ENCODE data around the gene CYTIP.

Gene CYTIP

DNA sequence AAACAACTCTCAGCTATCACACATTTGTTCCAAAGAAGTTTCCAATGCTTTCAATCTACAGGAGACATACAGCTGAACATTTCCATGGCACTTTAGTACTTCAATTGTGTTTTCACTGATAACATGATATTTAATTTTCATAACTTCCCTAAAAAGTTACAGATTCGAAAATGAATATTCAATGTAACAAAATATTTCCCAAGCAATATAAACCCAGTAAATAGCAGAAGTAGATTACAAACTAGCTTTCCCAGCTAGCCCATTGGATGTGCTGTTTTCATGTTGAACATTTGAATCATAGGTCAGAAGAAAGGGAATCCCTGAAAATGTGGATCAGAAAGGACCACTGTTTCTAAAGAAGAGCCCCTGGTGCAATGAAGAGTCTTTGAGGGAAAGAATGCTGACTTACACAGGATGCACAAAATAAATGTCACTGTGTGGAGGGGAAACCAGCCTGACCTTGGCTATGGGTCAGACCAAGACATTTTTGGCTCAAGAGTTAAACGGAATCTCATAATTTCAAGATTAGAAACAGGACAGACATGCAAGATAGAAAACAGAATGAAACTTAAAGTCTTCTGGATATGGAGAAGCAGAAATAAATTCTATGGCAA, 22.5 kb downstream of the CYTIP start:
- DNase-seq: no peak

DNA sequence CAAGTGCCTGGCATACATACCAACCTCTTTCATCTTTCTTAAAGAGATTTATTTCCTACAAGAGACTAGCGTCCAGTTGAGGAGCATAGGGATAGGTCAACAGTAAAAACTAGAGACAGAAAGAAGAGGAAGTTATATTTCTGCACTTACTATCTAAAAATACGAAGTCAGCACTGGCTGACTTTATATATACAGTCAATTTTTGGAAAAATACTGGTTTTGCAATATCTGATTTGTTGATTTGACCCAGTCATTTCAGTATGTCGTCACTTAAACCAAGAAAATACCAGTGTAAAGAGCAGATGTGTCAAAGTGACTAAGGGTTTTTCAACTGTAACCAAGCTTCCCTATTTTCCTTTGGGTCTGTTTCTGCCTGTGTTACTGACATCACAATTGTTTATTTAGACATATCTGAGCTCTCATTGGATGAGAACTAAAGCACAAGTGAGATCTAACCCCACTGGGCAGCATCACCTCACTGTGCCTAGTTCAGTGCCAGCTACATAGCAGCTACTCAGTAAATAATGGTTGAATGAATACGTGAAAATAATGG, 23.0 kb downstream of the CYTIP start:
- no peak overlapping the region for H3K27ac ChIP-seq
- H3K27me3 ChIP-seq (ENCODE audit: insufficient read depth, low read depth, severe bottlenecking): no peaks in the 10 kb centered on the region
- H3K9me3 ChIP-seq (ENCODE audit: severe bottlenecking): peaks cover 3% of the 10 kb centered on the region
- H3K36me3 ChIP-seq: no peaks in the 10 kb centered on the region
- no peak for DNase-seq
- TF ChIP-seq, protein P1, sequence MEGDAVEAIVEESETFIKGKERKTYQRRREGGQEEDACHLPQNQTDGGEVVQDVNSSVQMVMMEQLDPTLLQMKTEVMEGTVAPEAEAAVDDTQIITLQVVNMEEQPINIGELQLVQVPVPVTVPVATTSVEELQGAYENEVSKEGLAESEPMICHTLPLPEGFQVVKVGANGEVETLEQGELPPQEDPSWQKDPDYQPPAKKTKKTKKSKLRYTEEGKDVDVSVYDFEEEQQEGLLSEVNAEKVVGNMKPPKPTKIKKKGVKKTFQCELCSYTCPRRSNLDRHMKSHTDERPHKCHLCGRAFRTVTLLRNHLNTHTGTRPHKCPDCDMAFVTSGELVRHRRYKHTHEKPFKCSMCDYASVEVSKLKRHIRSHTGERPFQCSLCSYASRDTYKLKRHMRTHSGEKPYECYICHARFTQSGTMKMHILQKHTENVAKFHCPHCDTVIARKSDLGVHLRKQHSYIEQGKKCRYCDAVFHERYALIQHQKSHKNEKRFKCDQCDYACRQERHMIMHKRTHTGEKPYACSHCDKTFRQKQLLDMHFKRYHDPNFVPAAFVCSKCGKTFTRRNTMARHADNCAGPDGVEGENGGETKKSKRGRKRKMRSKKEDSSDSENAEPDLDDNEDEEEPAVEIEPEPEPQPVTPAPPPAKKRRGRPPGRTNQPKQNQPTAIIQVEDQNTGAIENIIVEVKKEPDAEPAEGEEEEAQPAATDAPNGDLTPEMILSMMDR (IDR thresholded peaks at IDR 0.05; ENCODE audit: low read depth, low read length): no peak
- no peak overlapping the region for H3K4me3 ChIP-seq (ENCODE audit: low read depth, low read length)

More for the DNA sequence above, 22.5 kb downstream of the CYTIP start:
- TF ChIP-seq, protein P1 (IDR thresholded peaks at IDR 0.05; ENCODE audit: low read depth, low read length): no peak
- no peaks in the 10 kb centered on the region for H3K27me3 ChIP-seq (ENCODE audit: insufficient read depth, low read depth, severe bottlenecking)
- no peaks in the 10 kb centered on the region for H3K36me3 ChIP-seq
- no peak overlapping the region for H3K27ac ChIP-seq
- peaks cover 3% of the 10 kb centered on the region for H3K9me3 ChIP-seq (ENCODE audit: severe bottlenecking)
- no peak overlapping the region for H3K4me3 ChIP-seq (ENCODE audit: low read depth, low read length)

DNA sequence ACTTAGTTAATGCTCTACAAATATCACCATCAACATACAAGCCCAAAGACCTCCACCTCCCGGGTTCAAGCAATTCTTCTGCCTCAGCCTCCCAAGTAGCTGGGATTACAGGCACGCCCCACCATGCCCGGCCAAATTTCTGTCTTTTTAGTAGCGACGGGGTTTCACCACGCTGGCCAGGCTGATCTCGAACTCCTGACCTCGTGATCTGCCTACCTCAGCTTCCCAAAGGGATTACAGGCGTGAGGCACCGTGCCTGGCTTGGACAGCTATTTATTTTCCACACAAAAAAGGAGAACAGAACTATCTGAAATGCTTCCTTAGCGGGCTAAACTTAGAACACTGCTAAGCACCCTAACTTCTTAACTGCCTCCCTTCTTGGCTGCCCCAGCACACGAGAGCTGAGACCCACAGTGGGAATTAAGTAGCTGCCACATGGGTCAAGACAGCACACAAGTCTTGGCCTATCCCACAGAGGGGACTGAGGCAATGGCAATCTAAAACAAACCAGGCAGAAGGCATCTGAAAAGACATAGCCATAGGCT, 24.8 kb downstream of the CYTIP start:
- no peak for DNase-seq
- Histone ChIP-seq H3K27me3 (ENCODE audit: insufficient read depth, low read depth, severe bottlenecking) (no peaks in the 10 kb centered on the region), H3K27ac (no peak overlapping the region), H3K4me3 (ENCODE audit: low read depth, low read length) (no peak overlapping the region), H3K36me3 (no peaks in the 10 kb centered on the region), H3K9me3 (ENCODE audit: severe bottlenecking) (no peaks in the 10 kb centered on the region)
- TF ChIP-seq, protein P1 (IDR thresholded peaks at IDR 0.05; ENCODE audit: low read depth, low read length): no peak

DNA sequence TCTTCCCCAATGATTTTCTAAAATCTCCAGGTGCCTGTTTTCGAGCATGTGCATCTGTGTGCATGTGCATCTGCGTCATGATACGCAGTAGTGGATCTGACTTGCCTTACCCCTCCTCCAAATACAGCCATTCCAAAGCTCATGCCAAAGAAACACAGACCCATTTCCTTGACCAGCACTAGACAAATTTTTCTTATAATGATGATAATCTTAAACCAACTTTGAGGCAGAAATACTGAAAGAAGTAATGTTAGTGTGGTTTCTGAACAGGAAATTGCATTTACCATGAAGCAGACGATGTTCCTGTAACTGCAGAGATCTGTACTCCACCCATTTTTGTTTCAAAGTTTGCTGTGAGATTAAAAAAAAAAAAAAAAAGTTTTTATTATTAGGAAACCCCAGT, 25.6 kb downstream of the CYTIP start:
- DNase-seq: no peak
- H3K4me3 ChIP-seq (ENCODE audit: low read depth, low read length): no peak overlapping the region
- H3K27ac ChIP-seq: no peak overlapping the region
- no peaks in the 10 kb centered on the region for H3K27me3 ChIP-seq (ENCODE audit: insufficient read depth, low read depth, severe bottlenecking)
- H3K9me3 ChIP-seq (ENCODE audit: severe bottlenecking): no peaks in the 10 kb centered on the region
- TF ChIP-seq, protein P1 (IDR thresholded peaks at IDR 0.05; ENCODE audit: low read depth, low read length): no peak
- no peaks in the 10 kb centered on the region for H3K36me3 ChIP-seq

- DNase-seq: no peak
- Histone ChIP-seq H3K4me3 (ENCODE audit: low read depth, low read length) (no peak overlapping the region), H3K27me3 (ENCODE audit: insufficient read depth, low read depth, severe bottlenecking) (no peaks in the 10 kb centered on the region), H3K36me3 (no peaks in the 10 kb centered on the region), H3K9me3 (ENCODE audit: severe bottlenecking) (no peaks in the 10 kb centered on the region), H3K27ac (no peak overlapping the region)
- TF ChIP-seq, protein P1 (IDR thresholded peaks at IDR 0.05; ENCODE audit: low read depth, low read length): no peak
Observed at GRCh38 chr2:157415591-157416101, 28.2 kb downstream of the CYTIP start.

All from WERI-Rb-1 (cell line).